ENCODE data around the gene GRIK1. TPM values are rescaled to one million over a fixed set of nuclear protein-coding genes. Genes with fewer than 3 reads are reported as not detected.

Gene GRIK1
- total RNA-seq, 1 donor: not detected

GRCh38 chr21:29514652-29515247 lies 425.0 kb downstream of the GRIK1 start:
- Histone ChIP-seq H3K27me3 (ENCODE audit: insufficient read depth, low read length) (no peaks in the 10 kb centered on the region), H3K9me3 (ENCODE audit: low read depth, low read length) (peaks cover 9% of the 10 kb centered on the region), H3K4me1 (ENCODE audit: insufficient read depth, low read length) (no peaks in the 10 kb centered on the region), H3K4me3 (ENCODE audit: low read length) (no peak overlapping the region)

- Histone ChIP-seq H3K4me3 (ENCODE audit: low read length) (no peak overlapping the region), H3K4me1 (ENCODE audit: insufficient read depth, low read length) (no peaks in the 10 kb centered on the region), H3K9me3 (ENCODE audit: low read depth, low read length) (peaks cover 9% of the 10 kb centered on the region), H3K27me3 (ENCODE audit: insufficient read depth, low read length) (no peaks in the 10 kb centered on the region)
Observed at GRCh38 chr21:29513535-29513934, 426.3 kb downstream of the GRIK1 start.

GRCh38 chr21:29511096-29511495 lies 428.7 kb downstream of the GRIK1 start:
- no peaks in the 10 kb centered on the region for H3K27me3 ChIP-seq (ENCODE audit: insufficient read depth, low read length)
- no peak overlapping the region for H3K4me3 ChIP-seq (ENCODE audit: low read length)
- peaks cover 9% of the 10 kb centered on the region for H3K9me3 ChIP-seq (ENCODE audit: low read depth, low read length)
- H3K4me1 ChIP-seq (ENCODE audit: insufficient read depth, low read length): no peaks in the 10 kb centered on the region

DNA sequence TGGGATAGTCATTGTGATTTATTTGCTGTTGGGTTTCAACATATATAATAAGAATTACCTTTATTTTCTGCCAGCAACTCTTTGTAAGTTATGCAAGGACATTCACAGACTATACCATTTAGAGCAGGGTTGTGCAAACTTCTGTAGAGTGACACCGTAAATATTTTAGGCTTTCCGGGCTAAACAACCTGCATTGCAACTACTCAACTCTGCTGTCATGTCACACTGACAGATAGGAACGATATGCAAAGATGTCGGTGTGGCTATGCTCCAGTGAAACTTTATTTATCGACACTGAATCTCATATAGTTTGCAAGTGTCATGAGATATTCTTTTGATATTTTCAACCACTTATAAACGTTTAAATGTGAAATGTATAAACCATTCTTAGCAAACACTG lies 430.7 kb downstream of the GRIK1 start:
- H3K4me3 ChIP-seq (ENCODE audit: low read length): no peak overlapping the region
- peaks cover 2% of the 10 kb centered on the region for H3K9me3 ChIP-seq (ENCODE audit: low read depth, low read length)
- H3K27me3 ChIP-seq (ENCODE audit: insufficient read depth, low read length): no peaks in the 10 kb centered on the region
- no peaks in the 10 kb centered on the region for H3K4me1 ChIP-seq (ENCODE audit: insufficient read depth, low read length)

DNA sequence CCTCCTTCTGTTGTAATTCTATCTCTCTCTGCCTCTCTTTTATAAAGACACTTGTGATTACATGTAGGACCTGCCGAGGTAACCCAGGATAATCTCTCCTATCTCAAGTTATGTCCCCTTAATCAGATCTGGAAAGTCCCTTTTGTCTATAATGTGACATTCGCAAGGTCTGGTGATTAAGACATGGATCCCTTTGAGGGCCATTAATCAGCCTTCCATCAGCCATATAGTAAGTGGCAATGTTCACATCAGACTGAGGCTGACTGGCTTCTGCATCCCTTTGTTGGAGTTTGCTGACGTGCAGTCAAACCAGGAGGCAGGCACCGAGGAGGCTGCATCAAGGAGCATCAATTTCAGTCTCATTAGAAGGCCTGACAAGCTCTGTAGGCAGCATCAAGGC lies 431.5 kb downstream of the GRIK1 start:
- Histone ChIP-seq H3K27me3 (ENCODE audit: insufficient read depth, low read length) (no peaks in the 10 kb centered on the region), H3K4me3 (ENCODE audit: low read length) (no peak overlapping the region), H3K9me3 (ENCODE audit: low read depth, low read length) (no peaks in the 10 kb centered on the region), H3K4me1 (ENCODE audit: insufficient read depth, low read length) (no peaks in the 10 kb centered on the region)

DNA sequence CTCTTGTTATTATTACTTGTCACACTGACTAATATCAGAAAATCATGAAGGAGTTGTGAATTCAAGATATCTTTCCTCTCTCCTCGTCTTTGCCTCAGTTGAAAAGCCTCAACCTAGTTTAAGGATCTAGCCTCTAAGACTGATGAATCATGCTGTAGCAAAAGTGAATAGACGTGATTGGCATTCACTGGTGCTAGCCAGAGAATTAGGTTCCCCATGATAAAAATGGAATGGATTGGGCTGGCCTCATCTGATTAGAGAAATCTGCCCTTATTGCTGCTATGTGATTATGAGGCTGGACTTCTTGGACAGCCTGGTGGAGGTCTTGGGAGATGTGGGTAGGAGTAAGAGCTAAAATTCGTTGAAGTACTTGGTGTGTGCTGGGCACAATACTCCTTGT lies 432.8 kb downstream of the GRIK1 start:
- Histone ChIP-seq H3K4me1 (ENCODE audit: insufficient read depth, low read length) (no peaks in the 10 kb centered on the region), H3K4me3 (ENCODE audit: low read length) (no peak overlapping the region), H3K27me3 (ENCODE audit: insufficient read depth, low read length) (no peaks in the 10 kb centered on the region), H3K9me3 (ENCODE audit: low read depth, low read length) (no peaks in the 10 kb centered on the region)

GRCh38 chr21:29506214-29506613 lies 433.6 kb downstream of the GRIK1 start:
- no peaks in the 10 kb centered on the region for H3K4me1 ChIP-seq (ENCODE audit: insufficient read depth, low read length)
- no peaks in the 10 kb centered on the region for H3K27me3 ChIP-seq (ENCODE audit: insufficient read depth, low read length)
- no peaks in the 10 kb centered on the region for H3K9me3 ChIP-seq (ENCODE audit: low read depth, low read length)
- H3K4me3 ChIP-seq (ENCODE audit: low read length): no peak overlapping the region

- Histone ChIP-seq H3K9me3 (ENCODE audit: low read depth, low read length) (no peaks in the 10 kb centered on the region), H3K4me1 (ENCODE audit: insufficient read depth, low read length) (no peaks in the 10 kb centered on the region), H3K27me3 (ENCODE audit: insufficient read depth, low read length) (no peaks in the 10 kb centered on the region), H3K4me3 (ENCODE audit: low read length) (no peak overlapping the region)
Observed at GRCh38 chr21:29504751-29505321, 435.0 kb downstream of the GRIK1 start.

DNA sequence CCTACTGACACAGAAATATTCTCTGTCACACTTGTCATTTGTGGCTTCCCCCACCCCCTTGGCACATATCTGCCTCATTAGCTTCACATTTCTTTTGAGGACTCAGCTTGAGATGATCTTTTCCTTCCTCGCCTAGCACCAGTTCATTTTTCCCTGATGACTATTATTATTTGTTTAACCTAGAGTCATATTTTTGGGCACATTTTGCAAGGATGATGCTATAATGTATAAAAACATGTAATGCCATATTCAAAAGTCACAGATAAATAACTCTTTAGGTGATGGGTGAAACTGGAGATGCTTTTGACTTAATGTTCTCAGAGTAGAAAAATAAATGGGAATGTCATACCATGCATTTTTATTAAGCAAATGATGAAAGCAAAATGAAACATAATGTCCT lies 438.3 kb downstream of the GRIK1 start:
- no peaks in the 10 kb centered on the region for H3K27me3 ChIP-seq (ENCODE audit: insufficient read depth, low read length)
- no peaks in the 10 kb centered on the region for H3K4me1 ChIP-seq (ENCODE audit: insufficient read depth, low read length)
- no peak overlapping the region for H3K4me3 ChIP-seq (ENCODE audit: low read length)
- no peaks in the 10 kb centered on the region for H3K9me3 ChIP-seq (ENCODE audit: low read depth, low read length)

- Histone ChIP-seq H3K4me1 (ENCODE audit: insufficient read depth, low read length) (no peaks in the 10 kb centered on the region), H3K27me3 (ENCODE audit: insufficient read depth, low read length) (no peaks in the 10 kb centered on the region), H3K4me3 (ENCODE audit: low read length) (no peak overlapping the region), H3K9me3 (ENCODE audit: low read depth, low read length) (no peaks in the 10 kb centered on the region)
Observed at GRCh38 chr21:29499734-29500343, 440.0 kb downstream of the GRIK1 start.

GRCh38 chr21:29499229-29499628 lies 440.6 kb downstream of the GRIK1 start:
- Histone ChIP-seq H3K4me1 (ENCODE audit: insufficient read depth, low read length) (no peaks in the 10 kb centered on the region), H3K9me3 (ENCODE audit: low read depth, low read length) (no peaks in the 10 kb centered on the region), H3K27me3 (ENCODE audit: insufficient read depth, low read length) (no peaks in the 10 kb centered on the region)

GRCh38 chr21:29496337-29496736 lies 443.5 kb downstream of the GRIK1 start:
- Histone ChIP-seq H3K4me1 (ENCODE audit: insufficient read depth, low read length) (no peaks in the 10 kb centered on the region), H3K9me3 (ENCODE audit: low read depth, low read length) (no peaks in the 10 kb centered on the region), H3K4me3 (ENCODE audit: low read length) (no peak overlapping the region), H3K27me3 (ENCODE audit: insufficient read depth, low read length) (no peaks in the 10 kb centered on the region)

More at GRCh38 chr21:29499229-29499628, 440.6 kb downstream of the GRIK1 start:
- no peak overlapping the region for H3K4me3 ChIP-seq (ENCODE audit: low read length)

- H3K27me3 ChIP-seq (ENCODE audit: insufficient read depth, low read length): no peaks in the 10 kb centered on the region
- H3K4me3 ChIP-seq (ENCODE audit: low read length): no peak overlapping the region
- H3K4me1 ChIP-seq (ENCODE audit: insufficient read depth, low read length): no peaks in the 10 kb centered on the region
- no peaks in the 10 kb centered on the region for H3K9me3 ChIP-seq (ENCODE audit: low read depth, low read length)
Observed at GRCh38 chr21:29490016-29490415, 449.8 kb downstream of the GRIK1 start.

GRCh38 chr21:29487154-29487553 lies 452.6 kb downstream of the GRIK1 start:
- H3K27me3 ChIP-seq (ENCODE audit: insufficient read depth, low read length): no peaks in the 10 kb centered on the region
- H3K9me3 ChIP-seq (ENCODE audit: low read depth, low read length): no peaks in the 10 kb centered on the region
- no peaks in the 10 kb centered on the region for H3K4me1 ChIP-seq (ENCODE audit: insufficient read depth, low read length)
- H3K4me3 ChIP-seq (ENCODE audit: low read length): no peak overlapping the region
